HCT116 (cell line): ENCODE results near the gene AGK. TPM values are rescaled to one million over a fixed set of nuclear protein-coding genes. Genes with fewer than 3 reads are reported as not detected.
"Not testable (repeated sequence)": the region's sequence is repeated elsewhere in the genome, so short reads cannot be mapped to it uniquely, and the experiment has no call there.

Experiments
- ATAC-seq: fragments of 200-7000 bp; cut with Tn5 transposase; 2 replicates; pipeline ENCODE4 v1.9.1; 2020; ENCODE audit warnings: mild to moderate bottlenecking, moderate library complexity
- BruUV-seq: library from RNA; stranded (reverse); fragments of 400-500 nt; replicated peaks from 2 replicates; lab custom pipeline; 2021; lab: Mats Ljungman, UMichigan
- CTCF ChIA-PET: fragments of 300-600 bp; sonication (Branson Sonifier 250); formaldehyde crosslinking; loops from one replicate; lab custom pipeline; 2021; ENCODE audit warnings: antibody characterized with exemption; lab: Charles Lee
- POLR2A ChIA-PET: fragments of 300-600, 350-600 bp; sonication (Branson Sonifier 250); formaldehyde crosslinking; loops from one replicate; lab custom pipeline; 2021; ENCODE audit warnings: antibody characterized with exemption; lab: Charles Lee
- RAD21 ChIA-PET, 2 experiments: fragments of 300-600 bp; sonication (Branson Sonifier 250); formaldehyde crosslinking; loops; one replicate each; lab custom pipeline; 2023; ENCODE audit warnings: low total read pairs in 2 of 2; ENCODE audit not compliant: uncharacterized antibody in 2 of 2, unreplicated experiment in 2 of 2, low non-redundant PET in 1 of 2; lab: Charles Lee
- DNase-seq: peaks from one replicate; pipeline ENCODE4 v3.0.0-alpha.2; 2010; ENCODE audit warnings: low read depth, low spot score
- H2AFZ ChIP-seq: fragments of 200-600 bp; shearing (Covaris generic), sonication (generic); 2 replicates; pipeline ENCODE4 v1.6.1; 2017; ENCODE audit warnings: low read depth, mixed run types, mixed read lengths, antibody characterized with exemption, low read length; ENCODE audit not compliant: poor library complexity, severe bottlenecking
- H3K27ac ChIP-seq: 2 replicates; pipeline ENCODE4 v1.5.1; 2012; ENCODE audit warnings: low read depth, low read length
- H3K27me3 ChIP-seq: fragments of 200-600 bp; sonication (generic); 2 replicates; pipeline ENCODE4 v1.6.1; 2016; ENCODE audit warnings: mixed run types, low read length, mixed read lengths; ENCODE audit not compliant: insufficient read depth
- H3K36me3 ChIP-seq, 2 experiments: fragments of 200-500 bp in 1 of 2; fragments of 200-600 bp in 1 of 2; sonication (Bioruptor generic) in 1 of 2; sonication (generic) in 1 of 2; 2 replicates each; pipeline versions ENCODE4 v1.5.1 to v1.6.1; 2014 to 2016; ENCODE audit warnings: low read length in 2 of 2, inconsistent platforms in 1 of 2, mixed read lengths in 1 of 2, mixed run types in 1 of 2; ENCODE audit not compliant: insufficient read depth in 2 of 2, control insufficient read depth in 1 of 2
- H3K4me1 ChIP-seq, 2 experiments: fragments of 200-600 bp in 1 of 2; sonication (generic) in 1 of 2; 2 replicates each; pipeline versions ENCODE4 v1.5.1 to v1.6.1; 2012 to 2017; ENCODE audit warnings: low read length in 2 of 2, inconsistent platforms in 1 of 2, mild to moderate bottlenecking in 1 of 2, mixed read lengths in 1 of 2, mixed run types in 1 of 2, moderate library complexity in 1 of 2; ENCODE audit not compliant: insufficient read depth in 2 of 2, control insufficient read depth in 1 of 2
- H3K4me2 ChIP-seq: fragments of 200-600 bp; sonication (generic); 2 replicates; pipeline ENCODE4 v1.6.1; 2017; ENCODE audit warnings: mixed run types, low read length, mixed read lengths
- H3K4me3 ChIP-seq, 2 experiments: fragments of 200-600 bp in 1 of 2; sonication (generic) in 1 of 2; replicated peaks in 1 of 2; 2 replicates each; pipeline ENCODE4 v1.5.1; 2011 to 2016; ENCODE audit warnings: low read length in 2 of 2, control low read depth in 1 of 2, low read depth in 1 of 2, mild to moderate bottlenecking in 1 of 2, mixed read lengths in 1 of 2, mixed run types in 1 of 2
- H3K79me2 ChIP-seq: fragments of 200-600 bp; sonication (generic); 2 replicates; pipeline ENCODE4 v1.6.1; 2017; ENCODE audit warnings: mild to moderate bottlenecking, mixed run types, low read length, moderate library complexity, mixed read lengths; ENCODE audit not compliant: insufficient read depth
- H3K9ac ChIP-seq: fragments of 200-600 bp; sonication (generic); 2 replicates; pipeline ENCODE4 v1.6.1; 2016; ENCODE audit warnings: low read length, mixed read lengths
- H3K9me2 ChIP-seq: fragments of 200-600 bp; sonication (generic), shearing (Covaris generic); 2 replicates; pipeline ENCODE4 v1.6.1; 2017; ENCODE audit warnings: mixed run types, mild to moderate bottlenecking, moderate library complexity; ENCODE audit not compliant: insufficient read depth
- H3K9me3 ChIP-seq, 2 experiments: fragments of 200-500 bp in 1 of 2; fragments of 200-600 bp in 1 of 2; sonication (Bioruptor generic) in 1 of 2; sonication (generic) in 1 of 2; 2 replicates each; pipeline ENCODE4 v1.6.1; 2014 to 2017; ENCODE audit warnings: low read length in 2 of 2, mixed read lengths in 2 of 2, inconsistent platforms in 1 of 2, low read depth in 1 of 2, mild to moderate bottlenecking in 1 of 2, mixed run types in 1 of 2, moderate library complexity in 1 of 2; ENCODE audit not compliant: control insufficient read depth in 1 of 2, insufficient read depth in 1 of 2
- H4K20me1 ChIP-seq: fragments of 200-600 bp; sonication (generic), shearing (Covaris generic); 2 replicates; pipeline ENCODE4 v1.6.1; 2017; ENCODE audit warnings: mixed run types, mild to moderate bottlenecking, moderate library complexity; ENCODE audit not compliant: insufficient read depth
- CEBPB ChIP-seq: IDR thresholded peaks from 2 replicates; pipeline ENCODE4 v1.6.1; 2012; ENCODE audit warnings: low read depth
- EGR1 ChIP-seq: IDR thresholded peaks from 2 replicates; pipeline ENCODE4 v1.6.1; 2012; ENCODE audit warnings: low read depth
- EZH2 ChIP-seq: fragments of 200-600 bp; sonication (generic); IDR thresholded peaks from 2 replicates; pipeline ENCODE4 v1.6.1; 2017; ENCODE audit warnings: antibody characterized with exemption, mixed run types
- EZH2phosphoT487 ChIP-seq: fragments of 200-600 bp; IDR thresholded peaks from 2 replicates; pipeline ENCODE4 v1.6.1; 2018; ENCODE audit warnings: antibody characterized with exemption, borderline replicate concordance
- FOSL1 ChIP-seq: IDR thresholded peaks from 2 replicates; pipeline ENCODE4 v1.6.1; 2012; ENCODE audit warnings: low read depth
- JUND ChIP-seq: IDR thresholded peaks from 2 replicates; pipeline ENCODE4 v1.6.1; 2012
- RAD21 ChIP-seq: IDR thresholded peaks from 2 replicates; pipeline ENCODE4 v1.6.1; 2012; ENCODE audit warnings: low read depth, mild to moderate bottlenecking
- SP1 ChIP-seq: IDR thresholded peaks from 2 replicates; pipeline ENCODE4 v1.6.1; 2012; ENCODE audit warnings: low read depth
- SRF ChIP-seq: IDR thresholded peaks from 2 replicates; pipeline ENCODE4 v1.6.1; 2012; ENCODE audit warnings: low read depth
- TCF7L2 ChIP-seq: IDR thresholded peaks from 2 replicates; pipeline ENCODE4 v1.7.0; 2011; ENCODE audit warnings: borderline replicate concordance, inconsistent platforms; ENCODE audit not compliant: insufficient read depth, insufficient read length; ENCODE audit errors: extremely low read depth
- YY1 ChIP-seq: IDR thresholded peaks from 2 replicates; pipeline ENCODE4 v1.6.1; 2011; ENCODE audit warnings: low read length, low read depth, moderate library complexity, mild to moderate bottlenecking; ENCODE audit not compliant: insufficient replicate concordance; ENCODE audit errors: extremely low read depth
- ZBTB33 ChIP-seq: IDR thresholded peaks from 2 replicates; pipeline ENCODE4 v1.6.1; 2011; ENCODE audit warnings: mild to moderate bottlenecking, low read length, moderate library complexity; ENCODE audit not compliant: insufficient replicate concordance; ENCODE audit errors: extremely low read depth
- ZFX ChIP-seq: fragments of 450-650 bp; IDR thresholded peaks from 2 replicates; pipeline ENCODE4 v1.6.1; 2017
- ZNF274 ChIP-seq: fragments of 200-500 bp; sonication (Bioruptor generic); IDR thresholded peaks from 2 replicates; pipeline ENCODE4 v1.6.1; 2014; ENCODE audit warnings: mild to moderate bottlenecking, low read depth, low read length, inconsistent platforms
- intact Hi-C: fragments of 100-400 bp; cut with micrococcal nuclease; formaldehyde crosslinking; loops from 2 replicates; pipeline ENCODE4 v1.10.0; 2022
- total RNA-seq: library from RNA; stranded (reverse); gene quantifications from one replicate; pipeline ENCODE4 v1.2.1, GENCODE V29; 2021; ENCODE audit not compliant: unreplicated experiment
- TF ChIP-seq, protein P1 (sequence below): IDR thresholded peaks from 2 replicates; pipeline ENCODE4 v1.6.1; 2012

Gene AGK
- total RNA-seq, 1 experiment from 2014 or later, result 36.3 TPM

DNA sequence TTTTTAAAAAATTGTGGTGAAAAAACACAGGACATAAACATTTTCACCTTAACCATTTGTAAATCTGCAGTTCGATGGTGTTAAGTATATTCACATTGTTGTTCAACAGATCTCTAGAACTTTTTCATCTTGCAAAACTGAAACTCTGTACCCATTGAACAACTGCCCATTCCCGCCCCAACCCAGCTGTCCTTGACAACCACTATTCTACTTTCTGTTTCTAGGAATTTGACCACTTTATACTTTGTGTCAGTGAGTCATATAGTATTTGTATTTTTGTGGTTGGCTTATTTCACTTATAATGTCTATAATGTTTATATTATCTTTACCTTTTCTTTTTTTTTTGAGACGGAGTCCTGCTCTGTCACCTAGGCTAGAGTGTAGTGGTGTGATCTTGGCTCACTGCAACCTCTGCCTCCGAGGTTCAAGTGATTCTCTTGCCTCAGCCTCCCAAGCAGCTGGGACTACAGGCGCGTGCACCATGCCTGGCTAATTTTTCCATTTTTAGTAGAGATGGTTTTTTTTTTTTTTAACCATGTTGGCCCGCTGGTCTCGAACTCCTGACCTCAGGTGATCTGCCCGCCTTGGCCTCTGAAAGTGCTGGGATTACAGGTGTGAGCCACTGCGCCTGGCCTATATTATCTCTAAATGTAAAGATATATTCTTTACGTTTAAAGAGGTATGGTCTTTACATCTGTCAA lies 6.8 kb downstream of the AGK start:
- H3K27me3 ChIP-seq, CTCF ChIA-PET, H3K9ac ChIP-seq, H3K27ac ChIP-seq, H3K9me3 ChIP-seq, DNase-seq, H2AFZ ChIP-seq, H3K4me2 ChIP-seq, H3K9me2 ChIP-seq, RAD21 ChIA-PET, BruUV-seq, POLR2A ChIA-PET, H3K4me3 ChIP-seq, H3K4me1 ChIP-seq, ATAC-seq, H4K20me1 ChIP-seq: not testable (repeated sequence)
- peaks cover 12% of the 10 kb centered on the region for H3K79me2 ChIP-seq
- peaks cover 7 to 15% of the 10 kb centered on the region in 2 experiments; a peak in 2 of 4 replicates for H3K36me3 ChIP-seq
- intact Hi-C loops, result loop anchor here (10.0 kb wide), 1 partner anchor 177 kb away; the partner anchor contains the start of gene SSBP1

DNA sequence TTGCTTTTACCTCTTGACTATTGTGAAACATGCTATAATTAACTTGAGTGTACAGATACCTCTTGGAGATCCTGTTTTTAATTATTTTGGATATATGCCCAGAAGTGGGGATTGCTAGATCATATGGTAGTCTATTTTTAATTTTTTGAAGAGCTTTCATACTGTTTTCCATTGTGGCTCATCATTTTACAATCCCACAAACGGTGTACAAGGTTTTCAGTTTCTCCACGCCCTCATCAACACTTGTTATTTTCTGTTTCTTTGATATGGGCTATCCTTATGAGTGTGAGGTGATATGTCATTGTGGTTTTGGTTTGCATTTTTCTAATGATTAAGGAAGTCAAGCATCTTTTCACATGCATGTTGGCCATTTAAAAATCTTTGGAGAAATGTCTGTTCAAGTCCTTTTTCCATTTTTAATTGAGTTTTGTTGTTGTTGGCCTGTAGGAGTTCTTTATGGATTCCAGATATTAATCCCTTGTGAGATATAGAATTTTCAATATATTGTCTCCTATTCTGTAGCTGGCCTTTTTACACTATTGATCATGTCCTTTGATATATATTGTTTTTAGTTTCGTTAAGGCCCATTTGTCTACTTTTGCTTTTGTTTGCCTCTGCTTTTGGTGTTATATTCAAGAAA lies 7.5 kb downstream of the AGK start:
- Histone ChIP-seq H3K4me3 (no peak overlapping the region), H3K36me3 (peaks cover 7 to 15% of the 10 kb centered on the region in 2 experiments; a peak in 2 of 4 replicates), H3K9me2 (no peaks in the 10 kb centered on the region), H3K9me3 (no peaks in the 10 kb centered on the region), H4K20me1 (no peaks in the 10 kb centered on the region), H3K4me2 (no peak overlapping the region), H3K9ac (no peak overlapping the region), H3K27ac (no peak overlapping the region), H3K27me3 (no peaks in the 10 kb centered on the region), H3K79me2 (peaks cover 6% of the 10 kb centered on the region), H2AFZ (no peak overlapping the region), H3K4me1 (no peaks in the 10 kb centered on the region)
- ATAC-seq (no peak), DNase-seq (no peak)
- BruUV-seq, result no TSS peak
- ChIA-PET CTCF (no interaction called here), RAD21 (no interaction called here), POLR2A (no interaction called here)
- TF ChIP-seq ZFX, result no peak
- no peak for TF ChIP-seq SP1
- no peak for TF ChIP-seq RAD21
- no peak for TF ChIP-seq ZBTB33
- no peak for TF ChIP-seq EZH2
- no peak for TF ChIP-seq CEBPB
- TF ChIP-seq TCF7L2, result no peak
- no peak for TF ChIP-seq JUND
- TF ChIP-seq ZNF274, result no peak
- TF ChIP-seq SRF, result no peak
- TF ChIP-seq EZH2phosphoT487, result no peak
- TF ChIP-seq EGR1, result no peak
- TF ChIP-seq YY1, result no peak
- no peak for TF ChIP-seq FOSL1
- TF ChIP-seq, protein P1, sequence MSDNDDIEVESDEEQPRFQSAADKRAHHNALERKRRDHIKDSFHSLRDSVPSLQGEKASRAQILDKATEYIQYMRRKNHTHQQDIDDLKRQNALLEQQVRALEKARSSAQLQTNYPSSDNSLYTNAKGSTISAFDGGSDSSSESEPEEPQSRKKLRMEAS, result no peak
- intact Hi-C loops, result loop anchor here (10.0 kb wide), 1 partner anchor 176 kb away; the partner anchor contains the start of gene SSBP1
